ENCODE data around the gene RNF208.

DNA sequence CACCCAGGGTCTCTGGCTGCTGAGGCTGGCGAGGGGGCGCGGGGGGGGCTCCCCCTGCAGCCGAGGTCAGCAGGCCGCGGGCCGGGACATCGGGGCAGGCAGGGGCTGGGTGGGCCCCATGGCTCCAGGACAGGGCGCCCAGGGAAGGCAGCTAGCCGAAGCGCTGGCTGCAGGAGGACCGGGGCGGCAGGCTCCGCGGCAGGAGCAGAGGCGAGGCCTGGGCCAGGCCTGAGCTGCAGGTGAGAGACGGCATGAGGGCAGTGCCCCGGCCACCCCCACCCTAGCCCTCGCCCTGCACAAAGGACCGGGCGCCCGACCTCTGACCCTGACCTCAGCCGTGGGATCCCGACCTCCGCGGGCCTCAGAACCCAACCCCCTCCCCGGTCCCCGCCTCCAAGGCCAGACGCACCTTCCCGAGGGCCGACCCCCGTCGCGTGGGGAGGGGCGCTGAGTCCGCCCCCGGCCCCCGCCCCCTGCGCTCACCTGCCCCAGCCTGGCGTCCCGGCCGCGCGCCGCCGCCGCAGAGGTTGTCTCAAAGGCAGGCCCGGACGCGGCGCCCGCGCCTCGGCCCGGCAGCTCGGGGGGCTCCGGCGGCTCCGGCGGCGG is 431 bp downstream of the RNF208 start:
- TF ChIP-seq, protein P1, sequence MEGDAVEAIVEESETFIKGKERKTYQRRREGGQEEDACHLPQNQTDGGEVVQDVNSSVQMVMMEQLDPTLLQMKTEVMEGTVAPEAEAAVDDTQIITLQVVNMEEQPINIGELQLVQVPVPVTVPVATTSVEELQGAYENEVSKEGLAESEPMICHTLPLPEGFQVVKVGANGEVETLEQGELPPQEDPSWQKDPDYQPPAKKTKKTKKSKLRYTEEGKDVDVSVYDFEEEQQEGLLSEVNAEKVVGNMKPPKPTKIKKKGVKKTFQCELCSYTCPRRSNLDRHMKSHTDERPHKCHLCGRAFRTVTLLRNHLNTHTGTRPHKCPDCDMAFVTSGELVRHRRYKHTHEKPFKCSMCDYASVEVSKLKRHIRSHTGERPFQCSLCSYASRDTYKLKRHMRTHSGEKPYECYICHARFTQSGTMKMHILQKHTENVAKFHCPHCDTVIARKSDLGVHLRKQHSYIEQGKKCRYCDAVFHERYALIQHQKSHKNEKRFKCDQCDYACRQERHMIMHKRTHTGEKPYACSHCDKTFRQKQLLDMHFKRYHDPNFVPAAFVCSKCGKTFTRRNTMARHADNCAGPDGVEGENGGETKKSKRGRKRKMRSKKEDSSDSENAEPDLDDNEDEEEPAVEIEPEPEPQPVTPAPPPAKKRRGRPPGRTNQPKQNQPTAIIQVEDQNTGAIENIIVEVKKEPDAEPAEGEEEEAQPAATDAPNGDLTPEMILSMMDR (conservative IDR thresholded peaks at IDR 0.05), result no peak
- TF ChIP-seq EZH2 (IDR thresholded peaks at IDR 0.05; ENCODE audit: low read depth), result no peak
